HEK293 (cell line): Measurements from ENCODE around the gene CYP27B1.

Source experiments
- GFI1B ChIP-seq: fragments of 450-650 bp; formaldehyde crosslinking; IDR thresholded peaks from 2 replicates; pipeline ENCODE4 v1.5.1; 2016; ENCODE audit warnings: missing biosample characterization, missing genetic modification characterization
- GLIS1 ChIP-seq: fragments of 450-650 bp; formaldehyde crosslinking; IDR thresholded peaks from 2 replicates; pipeline ENCODE4 v1.5.1; 2016; ENCODE audit warnings: missing biosample characterization, missing genetic modification characterization
- SCRT1 ChIP-seq: fragments of 450-650 bp; formaldehyde crosslinking; IDR thresholded peaks from 2 replicates; pipeline ENCODE4 v1.5.1; 2016; ENCODE audit warnings: missing biosample characterization, missing genetic modification characterization, borderline replicate concordance
- ZBTB7A ChIP-seq: fragments of 450-650 bp; formaldehyde crosslinking; IDR thresholded peaks from 2 replicates; pipeline ENCODE4 v1.5.1; 2016; ENCODE audit warnings: low read depth, missing biosample characterization, missing genetic modification characterization
- ZFHX2 ChIP-seq: fragments of 450-650 bp; formaldehyde crosslinking; conservative IDR thresholded peaks from 2 replicates; pipeline ENCODE4 v1.5.1; 2016; ENCODE audit warnings: missing biosample characterization, missing genetic modification characterization
- ZFP69B ChIP-seq: fragments of 450-650 bp; formaldehyde crosslinking; IDR thresholded peaks from 2 replicates; pipeline ENCODE4 v1.5.1; 2016; ENCODE audit warnings: missing biosample characterization, missing genetic modification characterization
- ZNF133 ChIP-seq: fragments of 450-650 bp; formaldehyde crosslinking; IDR thresholded peaks from 2 replicates; pipeline ENCODE4 v1.5.1; 2016; ENCODE audit warnings: missing biosample characterization, missing genetic modification characterization
- ZNF16 ChIP-seq: fragments of 450-650 bp; formaldehyde crosslinking; IDR thresholded peaks from 2 replicates; pipeline ENCODE4 v1.5.1; 2016; ENCODE audit warnings: low read depth, missing biosample characterization, missing genetic modification characterization
- ZNF184 ChIP-seq: fragments of 450-650 bp; IDR thresholded peaks from 2 replicates; pipeline ENCODE4 v1.5.1; 2018; ENCODE audit warnings: missing biosample characterization, mild to moderate bottlenecking, missing genetic modification characterization
- ZNF19 ChIP-seq: fragments of 450-650 bp; formaldehyde crosslinking; IDR thresholded peaks from 2 replicates; pipeline ENCODE4; 2016; ENCODE audit warnings: missing biosample characterization, missing genetic modification characterization, low read depth
- ZNF266 ChIP-seq: fragments of 450-650 bp; formaldehyde crosslinking; IDR thresholded peaks from 2 replicates; pipeline ENCODE4 v1.5.1; 2016; ENCODE audit warnings: missing biosample characterization, missing genetic modification characterization, low read depth
- ZNF302 ChIP-seq: fragments of 450-650 bp; formaldehyde crosslinking; IDR thresholded peaks from 2 replicates; pipeline ENCODE4 v1.5.1; 2016; ENCODE audit warnings: missing biosample characterization, missing genetic modification characterization, low read depth
- ZNF324 ChIP-seq: fragments of 450-650 bp; formaldehyde crosslinking; IDR thresholded peaks from 2 replicates; pipeline ENCODE4 v1.5.1; 2016; ENCODE audit warnings: missing biosample characterization, missing genetic modification characterization
- ZNF37A ChIP-seq: fragments of 450-650 bp; IDR thresholded peaks from 2 replicates; pipeline ENCODE4 v1.5.1; 2018; ENCODE audit warnings: missing biosample characterization, missing genetic modification characterization
- ZNF391 ChIP-seq: fragments of 450-650 bp; formaldehyde crosslinking; IDR thresholded peaks from 2 replicates; pipeline ENCODE4 v1.5.1; 2016; ENCODE audit warnings: low read depth, missing biosample characterization, missing genetic modification characterization, borderline replicate concordance
- ZNF449 ChIP-seq: fragments of 450-650 bp; formaldehyde crosslinking; IDR thresholded peaks from 2 replicates; pipeline ENCODE4 v1.5.1; 2017; ENCODE audit warnings: missing biosample characterization, mild to moderate bottlenecking, missing genetic modification characterization, moderate library complexity
- ZNF488 ChIP-seq: fragments of 450-650 bp; formaldehyde crosslinking; IDR thresholded peaks from 2 replicates; pipeline ENCODE4 v1.5.1; 2016; ENCODE audit warnings: missing biosample characterization, missing genetic modification characterization
- ZNF501 ChIP-seq: fragments of 450-650 bp; formaldehyde crosslinking; IDR thresholded peaks from 2 replicates; pipeline ENCODE4 v1.5.1; 2016; ENCODE audit warnings: missing biosample characterization, missing genetic modification characterization
- ZNF514 ChIP-seq: fragments of 450-650 bp; formaldehyde crosslinking; IDR thresholded peaks from 2 replicates; pipeline ENCODE4 v1.5.1; 2016; ENCODE audit warnings: missing biosample characterization, missing genetic modification characterization
- ZNF558 ChIP-seq: fragments of 450-650 bp; formaldehyde crosslinking; IDR thresholded peaks from 2 replicates; pipeline ENCODE4 v1.5.1; 2016; ENCODE audit warnings: missing biosample characterization, missing genetic modification characterization
- ZNF585B ChIP-seq: fragments of 450-650 bp; formaldehyde crosslinking; IDR thresholded peaks from 2 replicates; pipeline ENCODE4 v1.5.1; 2016; ENCODE audit warnings: missing biosample characterization, missing genetic modification characterization
- ZNF600 ChIP-seq: fragments of 450-650 bp; formaldehyde crosslinking; IDR thresholded peaks from 2 replicates; pipeline ENCODE4 v1.5.1; 2016; ENCODE audit warnings: missing biosample characterization, missing genetic modification characterization
- ZNF610 ChIP-seq: fragments of 450-650 bp; formaldehyde crosslinking; IDR thresholded peaks from 2 replicates; pipeline ENCODE4 v1.5.1; 2016; ENCODE audit warnings: missing biosample characterization, missing genetic modification characterization, borderline replicate concordance
- ZNF677 ChIP-seq: fragments of 450-650 bp; IDR thresholded peaks from 2 replicates; pipeline ENCODE4 v1.5.0; 2018; ENCODE audit warnings: missing biosample characterization, mild to moderate bottlenecking, missing genetic modification characterization, moderate library complexity
- ZNF785 ChIP-seq: fragments of 450-650 bp; formaldehyde crosslinking; IDR thresholded peaks from 2 replicates; pipeline ENCODE4 v1.5.1; 2016; ENCODE audit warnings: missing biosample characterization, missing genetic modification characterization
- TF ChIP-seq, protein P1 (sequence below): fragments of 450-650 bp; formaldehyde crosslinking; IDR thresholded peaks from 2 replicates; pipeline ENCODE4 v1.5.1; 2016; ENCODE audit warnings: missing biosample characterization, missing genetic modification characterization
- TF ChIP-seq, protein P2 (sequence below): fragments of 450-650 bp; formaldehyde crosslinking; IDR thresholded peaks from 2 replicates; pipeline ENCODE4 v1.5.1; 2016; ENCODE audit warnings: missing biosample characterization, missing genetic modification characterization
- TF ChIP-seq, protein P3 (sequence below): fragments of 450-650 bp; formaldehyde crosslinking; IDR thresholded peaks from 2 replicates; pipeline ENCODE4 v1.5.1; 2016; ENCODE audit warnings: missing biosample characterization, missing genetic modification characterization
- TF ChIP-seq, protein P4 (sequence below): fragments of 450-650 bp; formaldehyde crosslinking; IDR thresholded peaks from 2 replicates; pipeline ENCODE4 v1.5.1; 2016; ENCODE audit warnings: missing biosample characterization, missing genetic modification characterization
- TF ChIP-seq, protein P5 (sequence below): fragments of 450-650 bp; formaldehyde crosslinking; IDR thresholded peaks from 2 replicates; pipeline ENCODE4; 2016; ENCODE audit warnings: missing biosample characterization, missing genetic modification characterization

CYP27B1 gene

DNA sequence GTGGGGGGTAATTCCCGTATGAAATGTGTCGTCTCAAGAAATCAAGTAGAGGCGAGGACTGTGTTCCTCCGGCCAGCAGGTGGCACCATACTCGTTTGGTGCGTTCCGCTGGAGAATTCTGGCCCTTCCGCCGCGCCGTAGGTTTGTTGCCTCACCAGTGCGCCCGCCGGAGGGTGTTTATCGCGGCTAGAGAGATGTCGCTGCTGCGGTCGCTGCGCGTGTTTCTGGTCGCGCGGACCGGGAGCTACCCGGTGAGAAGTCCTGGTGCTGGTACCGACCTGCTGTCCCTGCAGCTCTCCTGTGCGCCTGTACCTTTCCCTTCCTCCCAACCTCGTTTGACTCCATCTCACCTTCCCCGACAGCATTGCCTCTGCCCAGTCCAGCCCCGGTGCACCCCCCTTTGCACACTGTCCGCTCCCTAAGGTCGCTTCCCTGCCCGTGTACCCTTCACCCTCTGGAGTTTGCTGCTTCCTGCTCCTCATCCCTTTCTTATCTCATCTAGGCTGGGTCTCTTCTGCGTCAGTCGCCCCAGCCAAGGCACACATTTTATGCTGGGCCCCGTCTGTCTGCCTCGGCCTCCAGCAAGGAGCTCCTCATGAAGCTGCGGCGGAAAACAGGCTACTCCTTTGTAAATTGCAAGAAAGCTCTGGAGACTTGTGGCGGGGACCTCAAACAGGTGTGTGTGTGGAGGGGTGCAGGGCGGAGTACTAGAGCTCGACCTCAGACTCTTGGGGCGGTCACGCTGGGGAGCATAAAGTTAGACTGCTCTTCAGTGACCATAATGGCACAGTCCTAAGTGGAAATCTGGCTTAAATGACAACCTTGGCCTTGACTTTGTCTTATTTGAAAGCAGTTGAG is 16.0 kb upstream of the CYP27B1 start, which contains the start of gene TSFM (continued):
- no peak for TF ChIP-seq ZNF488 (tag by site-specific recombination)
- peak; percentile 97 for TF ChIP-seq ZNF501 (tag by site-specific recombination)
- TF ChIP-seq, protein P1, sequence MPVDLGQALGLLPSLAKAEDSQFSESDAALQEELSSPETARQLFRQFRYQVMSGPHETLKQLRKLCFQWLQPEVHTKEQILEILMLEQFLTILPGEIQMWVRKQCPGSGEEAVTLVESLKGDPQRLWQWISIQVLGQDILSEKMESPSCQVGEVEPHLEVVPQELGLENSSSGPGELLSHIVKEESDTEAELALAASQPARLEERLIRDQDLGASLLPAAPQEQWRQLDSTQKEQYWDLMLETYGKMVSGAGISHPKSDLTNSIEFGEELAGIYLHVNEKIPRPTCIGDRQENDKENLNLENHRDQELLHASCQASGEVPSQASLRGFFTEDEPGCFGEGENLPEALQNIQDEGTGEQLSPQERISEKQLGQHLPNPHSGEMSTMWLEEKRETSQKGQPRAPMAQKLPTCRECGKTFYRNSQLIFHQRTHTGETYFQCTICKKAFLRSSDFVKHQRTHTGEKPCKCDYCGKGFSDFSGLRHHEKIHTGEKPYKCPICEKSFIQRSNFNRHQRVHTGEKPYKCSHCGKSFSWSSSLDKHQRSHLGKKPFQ (tag by site-specific recombination), result no peak
- TF ChIP-seq ZNF677 (tag by site-specific recombination), result no peak
- TF ChIP-seq GFI1B (tag by site-specific recombination), result no peak
- no peak for TF ChIP-seq ZNF514 (tag by site-specific recombination)
- no peak for TF ChIP-seq ZNF302 (tag by site-specific recombination)
- TF ChIP-seq ZNF19 (tag by site-specific recombination), result no peak
- TF ChIP-seq ZNF585B (tag by site-specific recombination), result no peak
- TF ChIP-seq ZNF785 (tag by site-specific recombination), result peak; percentile 73
- TF ChIP-seq ZNF391 (tag by site-specific recombination), result peak; percentile 90
- TF ChIP-seq, protein P2, sequence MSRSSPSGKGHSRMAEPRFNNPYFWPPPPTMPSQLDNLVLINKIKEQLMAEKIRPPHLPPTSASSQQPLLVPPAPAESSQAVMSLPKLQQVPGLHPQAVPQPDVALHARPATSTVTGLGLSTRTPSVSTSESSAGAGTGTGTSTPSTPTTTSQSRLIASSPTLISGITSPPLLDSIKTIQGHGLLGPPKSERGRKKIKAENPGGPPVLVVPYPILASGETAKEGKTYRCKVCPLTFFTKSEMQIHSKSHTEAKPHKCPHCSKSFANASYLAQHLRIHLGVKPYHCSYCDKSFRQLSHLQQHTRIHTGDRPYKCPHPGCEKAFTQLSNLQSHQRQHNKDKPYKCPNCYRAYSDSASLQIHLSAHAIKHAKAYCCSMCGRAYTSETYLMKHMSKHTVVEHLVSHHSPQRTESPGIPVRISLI (tag by site-specific recombination), result no peak
- TF ChIP-seq ZNF600 (tag by site-specific recombination), result peak; percentile 96
- TF ChIP-seq, protein P3, sequence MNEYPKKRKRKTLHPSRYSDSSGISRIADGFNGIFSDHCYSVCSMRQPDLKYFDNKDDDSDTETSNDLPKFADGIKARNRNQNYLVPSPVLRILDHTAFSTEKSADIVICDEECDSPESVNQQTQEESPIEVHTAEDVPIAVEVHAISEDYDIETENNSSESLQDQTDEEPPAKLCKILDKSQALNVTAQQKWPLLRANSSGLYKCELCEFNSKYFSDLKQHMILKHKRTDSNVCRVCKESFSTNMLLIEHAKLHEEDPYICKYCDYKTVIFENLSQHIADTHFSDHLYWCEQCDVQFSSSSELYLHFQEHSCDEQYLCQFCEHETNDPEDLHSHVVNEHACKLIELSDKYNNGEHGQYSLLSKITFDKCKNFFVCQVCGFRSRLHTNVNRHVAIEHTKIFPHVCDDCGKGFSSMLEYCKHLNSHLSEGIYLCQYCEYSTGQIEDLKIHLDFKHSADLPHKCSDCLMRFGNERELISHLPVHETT, result peak; percentile 97
- TF ChIP-seq ZNF324 (tag by site-specific recombination), result peak; percentile 96
- TF ChIP-seq ZNF133, result 0 out of 2 replicates have a peak, but pooled peaks have one; percentile 26
- peak; percentile 46; the same call in 1 of the 2 replicates for TF ChIP-seq ZNF558 (tag by site-specific recombination)
- peak; percentile 78 for TF ChIP-seq ZFP69B (tag by site-specific recombination)
- TF ChIP-seq ZNF16 (tag by site-specific recombination), result no peak
- no peak for TF ChIP-seq ZNF37A
- peak; percentile 67 for TF ChIP-seq GLIS1 (tag by site-specific recombination)
- peak; percentile 85 for TF ChIP-seq ZNF610
- peak; percentile 73; the same call in 1 of the 2 replicates for TF ChIP-seq ZNF184 (tag by site-specific recombination)
- no peak for TF ChIP-seq ZFHX2 (tag by site-specific recombination)
- TF ChIP-seq ZBTB7A (tag by site-specific recombination), result peak; percentile 67; the same call in 1 of the 2 replicates
- 0 out of 2 replicates have a peak, but pooled peaks have one; percentile 27 for TF ChIP-seq SCRT1
- no peak for TF ChIP-seq ZNF266 (tag by site-specific recombination)
- TF ChIP-seq, protein P4, sequence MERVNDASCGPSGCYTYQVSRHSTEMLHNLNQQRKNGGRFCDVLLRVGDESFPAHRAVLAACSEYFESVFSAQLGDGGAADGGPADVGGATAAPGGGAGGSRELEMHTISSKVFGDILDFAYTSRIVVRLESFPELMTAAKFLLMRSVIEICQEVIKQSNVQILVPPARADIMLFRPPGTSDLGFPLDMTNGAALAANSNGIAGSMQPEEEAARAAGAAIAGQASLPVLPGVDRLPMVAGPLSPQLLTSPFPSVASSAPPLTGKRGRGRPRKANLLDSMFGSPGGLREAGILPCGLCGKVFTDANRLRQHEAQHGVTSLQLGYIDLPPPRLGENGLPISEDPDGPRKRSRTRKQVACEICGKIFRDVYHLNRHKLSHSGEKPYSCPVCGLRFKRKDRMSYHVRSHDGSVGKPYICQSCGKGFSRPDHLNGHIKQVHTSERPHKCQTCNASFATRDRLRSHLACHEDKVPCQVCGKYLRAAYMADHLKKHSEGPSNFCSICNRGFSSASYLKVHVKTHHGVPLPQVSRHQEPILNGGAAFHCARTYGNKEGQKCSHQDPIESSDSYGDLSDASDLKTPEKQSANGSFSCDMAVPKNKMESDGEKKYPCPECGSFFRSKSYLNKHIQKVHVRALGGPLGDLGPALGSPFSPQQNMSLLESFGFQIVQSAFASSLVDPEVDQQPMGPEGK, result peak; percentile 65
- TF ChIP-seq, protein P5, sequence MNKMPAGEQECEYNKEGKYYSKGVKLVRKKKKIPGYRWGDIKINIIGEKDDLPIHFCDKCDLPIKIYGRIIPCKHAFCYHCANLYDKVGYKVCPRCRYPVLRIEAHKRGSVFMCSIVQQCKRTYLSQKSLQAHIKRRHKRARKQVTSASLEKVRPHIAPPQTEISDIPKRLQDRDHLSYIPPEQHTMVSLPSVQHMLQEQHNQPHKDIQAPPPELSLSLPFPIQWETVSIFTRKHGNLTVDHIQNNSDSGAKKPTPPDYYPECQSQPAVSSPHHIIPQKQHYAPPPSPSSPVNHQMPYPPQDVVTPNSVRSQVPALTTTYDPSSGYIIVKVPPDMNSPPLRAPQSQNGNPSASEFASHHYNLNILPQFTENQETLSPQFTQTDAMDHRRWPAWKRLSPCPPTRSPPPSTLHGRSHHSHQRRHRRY (tag by site-specific recombination), result peak; percentile 48; the same call in 1 of the 2 replicates
- TF ChIP-seq ZNF449 (tag by site-specific recombination), result peak; percentile 67
